K562 (cell line): ENCODE measurements around the gene MPC2.
A peak's percentile ranks its signal among the peaks of the same experiment; 100 is the strongest.

Experiments
- CTCF ChIP-seq, 3 experiments: IDR thresholded peaks in 2 of 3; conservative IDR thresholded peaks in 1 of 3; 2 replicates each; pipeline ENCODE4 v1.5.1; 2011 to 2012; ENCODE audit warnings: low read length in 3 of 3, mild to moderate bottlenecking in 3 of 3, control low read depth in 2 of 3, improper control_type of control experiment in 1 of 3, inconsistent platforms in 1 of 3, low read depth in 1 of 3, mixed read lengths in 1 of 3, moderate library complexity in 1 of 3; ENCODE audit not compliant: insufficient read depth in 2 of 3
- EZH2 ChIP-seq: IDR thresholded peaks from 2 replicates; pipeline ENCODE4 v1.6.1; 2012; ENCODE audit warnings: low read depth, mild to moderate bottlenecking, inconsistent platforms, low read length, borderline replicate concordance
- POLR2A ChIP-seq: fragments of 450-650 bp; conservative IDR thresholded peaks from 2 replicates; pipeline ENCODE4 v1.6.1; 2016
- SP1 ChIP-seq: sonication (generic); formaldehyde crosslinking; IDR thresholded peaks from 2 replicates; pipeline ENCODE4 v1.8.1; 2022; ENCODE audit warnings: mild to moderate bottlenecking, missing genetic modification reagents
- ZC3H11A ChIP-seq: IDR thresholded peaks from 2 replicates; pipeline ENCODE4 v1.6.1; 2012; ENCODE audit warnings: low read depth, low read length, improper control_type of control experiment

- peak; percentile 37 to 50 (median 44) for TF ChIP-seq CTCF (IDR thresholded peaks at IDR 0.05 in 2 of 3, conservative IDR thresholded peaks at IDR 0.05 in 1 of 3; ENCODE audit: insufficient read depth in 2 of 3, low read depth in 1 of 3, low read length in 3 of 3)
- TF ChIP-seq POLR2A, result no peak
- TF ChIP-seq EZH2, result no peak
- TF ChIP-seq ZC3H11A, result no peak
- TF ChIP-seq SP1 (CRISPR knock-in tag), result no peak
Measured at GRCh38 chr1:167878372-167879160, 58.3 kb downstream of the MPC2 start.
